ENCODE measurements around the gene CDON. TPM values are rescaled to one million over a fixed set of nuclear protein-coding genes. Genes with fewer than 3 reads are reported as not detected.

CDON gene
- total RNA-seq, 1 experiment from 2014 or later: 17.2 TPM

DNA sequence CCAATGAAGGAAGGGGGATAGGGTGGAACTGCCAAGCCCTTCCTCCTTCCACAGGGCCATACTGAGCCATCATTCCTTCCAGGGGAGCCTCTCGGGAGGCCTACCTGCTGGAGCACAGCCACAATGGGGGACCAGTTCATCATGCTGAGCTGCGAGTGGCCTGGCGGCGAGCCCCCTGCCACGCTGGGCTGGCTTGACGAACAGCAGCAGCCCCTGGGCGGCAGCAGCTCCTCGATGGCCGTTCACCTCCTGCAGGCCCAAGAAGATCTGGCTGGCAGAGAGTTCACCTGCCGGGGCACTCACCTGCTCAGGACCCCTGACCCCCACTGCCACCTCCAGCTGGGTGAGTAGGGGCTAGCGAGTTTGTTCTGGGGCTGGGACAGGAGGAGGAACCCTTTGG lies 110.9 kb downstream of the CDON start:
- H2BK12ac ChIP-seq (ENCODE audit: insufficient read length, low read depth, low read length): no peak overlapping the region
- peaks cover 8 to 11% of the 10 kb centered on the region in 2 experiments for H3K4me1 Mint-ChIP-seq
- no peak overlapping the region for H2BK5ac ChIP-seq (ENCODE audit: insufficient read length, low read length)
- DNase-seq: no peak
- H3K79me1 ChIP-seq (ENCODE audit: insufficient read depth, low read depth, low read length, poor library complexity, severe bottlenecking): no peaks in the 10 kb centered on the region
- H3K9me3 Mint-ChIP-seq: no peaks in the 10 kb centered on the region
- no peak overlapping the region for H3K18ac ChIP-seq (ENCODE audit: insufficient read length, low read depth, low read length)
- no peak overlapping the region for H3K56ac ChIP-seq (ENCODE audit: insufficient read length, low read depth, low read length)
- H2BK120ac ChIP-seq (ENCODE audit: low read depth, low read length, poor library complexity, severe bottlenecking): no peak overlapping the region
- no peak overlapping the region for H3K27ac ChIP-seq (ENCODE audit: insufficient read length, low read depth, low read length)
- no peaks in the 10 kb centered on the region; the same call in 1 of the 2 replicates for H3K27me3 Mint-ChIP-seq (ENCODE audit: low read depth)
- no CpG with 5 or more reads among the region's 11 CpGs for WGBS (ENCODE audit: extremely low coverage, insufficient read length, low lambda C conversion rate)
- no peaks in the 10 kb centered on the region for H4K20me1 ChIP-seq (ENCODE audit: control insufficient read depth, insufficient read depth, insufficient read length)
- H3K4me2 ChIP-seq (ENCODE audit: insufficient read depth, insufficient read length, low read length): no peak overlapping the region
- H4K8ac ChIP-seq (replicated peaks; ENCODE audit: insufficient read length, low read depth, low read length): no peak overlapping the region
- no peaks in the 10 kb centered on the region for H3K23me2 ChIP-seq (ENCODE audit: insufficient read length, low read depth, low read length, poor library complexity, severe bottlenecking)
- no peak overlapping the region for H3K4me3 Mint-ChIP-seq
- H2AFZ ChIP-seq (ENCODE audit: low read length): no peak overlapping the region
- no peaks in the 10 kb centered on the region for H3K79me2 ChIP-seq (ENCODE audit: insufficient read depth, low read length)
- no peak overlapping the region for H3K14ac ChIP-seq (ENCODE audit: insufficient read depth, low read length)
- H2BK20ac ChIP-seq (ENCODE audit: low read depth, low read length, poor library complexity, severe bottlenecking): no peak overlapping the region
- H3K9me3 ChIP-seq (ENCODE audit: control insufficient read depth, low read depth, low read length): no peaks in the 10 kb centered on the region
- H3T11ph ChIP-seq (ENCODE audit: low read length): no peak overlapping the region
- H3K4ac ChIP-seq (ENCODE audit: low read depth, low read length): no peak overlapping the region
- no peaks in the 10 kb centered on the region for H3K27me3 ChIP-seq (ENCODE audit: insufficient read depth, low read length)
- H3K4me1 ChIP-seq (ENCODE audit: insufficient read depth, low read length): no peaks in the 10 kb centered on the region
- no peak overlapping the region for H2AK5ac ChIP-seq (ENCODE audit: insufficient read length, low read length)
- no peak overlapping the region for H3K9ac ChIP-seq (ENCODE audit: extremely low read depth, insufficient read length, low read length)
- H3K23ac ChIP-seq (ENCODE audit: insufficient read length, low read depth, low read length): no peak overlapping the region
- peaks cover 0 to 13% (median 0%) of the 10 kb centered on the region in 3 experiments; a peak in 3 of 7 replicates for H3K36me3 Mint-ChIP-seq (ENCODE audit: insufficient read depth in 1 of 3, low read depth in 3 of 3)
- no peak overlapping the region for H4K91ac ChIP-seq (ENCODE audit: insufficient read length, low read depth, low read length)
- no peak overlapping the region for H4K5ac ChIP-seq (ENCODE audit: insufficient read length, low read depth, low read length)
- TF ChIP-seq, protein P1, sequence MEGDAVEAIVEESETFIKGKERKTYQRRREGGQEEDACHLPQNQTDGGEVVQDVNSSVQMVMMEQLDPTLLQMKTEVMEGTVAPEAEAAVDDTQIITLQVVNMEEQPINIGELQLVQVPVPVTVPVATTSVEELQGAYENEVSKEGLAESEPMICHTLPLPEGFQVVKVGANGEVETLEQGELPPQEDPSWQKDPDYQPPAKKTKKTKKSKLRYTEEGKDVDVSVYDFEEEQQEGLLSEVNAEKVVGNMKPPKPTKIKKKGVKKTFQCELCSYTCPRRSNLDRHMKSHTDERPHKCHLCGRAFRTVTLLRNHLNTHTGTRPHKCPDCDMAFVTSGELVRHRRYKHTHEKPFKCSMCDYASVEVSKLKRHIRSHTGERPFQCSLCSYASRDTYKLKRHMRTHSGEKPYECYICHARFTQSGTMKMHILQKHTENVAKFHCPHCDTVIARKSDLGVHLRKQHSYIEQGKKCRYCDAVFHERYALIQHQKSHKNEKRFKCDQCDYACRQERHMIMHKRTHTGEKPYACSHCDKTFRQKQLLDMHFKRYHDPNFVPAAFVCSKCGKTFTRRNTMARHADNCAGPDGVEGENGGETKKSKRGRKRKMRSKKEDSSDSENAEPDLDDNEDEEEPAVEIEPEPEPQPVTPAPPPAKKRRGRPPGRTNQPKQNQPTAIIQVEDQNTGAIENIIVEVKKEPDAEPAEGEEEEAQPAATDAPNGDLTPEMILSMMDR (conservative IDR thresholded peaks at IDR 0.05): no peak
- H3K27ac Mint-ChIP-seq: peak overlapping the region in 1 of 3 experiments; percentile 74; a peak in 2 of 7 replicates
- no peak overlapping the region for H2BK15ac ChIP-seq (ENCODE audit: low read depth, low read length)

Data from H9 (cell line).